HEK293 (cell line): ENCODE measurements around the gene TRMT112.

Experiments used
- BCL6B ChIP-seq: fragments of 450-650 bp; formaldehyde crosslinking; IDR thresholded peaks from 2 replicates; pipeline ENCODE4 v1.5.1; 2017; ENCODE audit warnings: missing biosample characterization, missing genetic modification characterization
- CTCF ChIP-seq: fragments of 450-650 bp; formaldehyde crosslinking; IDR thresholded peaks from 2 replicates; pipeline ENCODE4 v1.5.1; 2016; ENCODE audit warnings: missing biosample characterization, missing genetic modification characterization
- HIC1 ChIP-seq: fragments of 450-650 bp; formaldehyde crosslinking; IDR thresholded peaks from 2 replicates; pipeline ENCODE4 v1.5.1; 2016; ENCODE audit warnings: missing biosample characterization, missing genetic modification characterization
- IKZF3 ChIP-seq: fragments of 450-650 bp; IDR thresholded peaks from 2 replicates; pipeline ENCODE4 v1.5.0; 2018; ENCODE audit warnings: missing biosample characterization, mild to moderate bottlenecking, missing genetic modification characterization, moderate library complexity
- MEIS1 ChIP-seq: sonication (generic); formaldehyde crosslinking; IDR thresholded peaks from 2 replicates; pipeline ENCODE4 v1.8.1; 2022; ENCODE audit warnings: missing genetic modification reagents, mild to moderate bottlenecking, borderline replicate concordance
- MZF1 ChIP-seq: fragments of 450-650 bp; formaldehyde crosslinking; IDR thresholded peaks from 2 replicates; pipeline ENCODE4 v1.5.1; 2017; ENCODE audit warnings: missing biosample characterization, missing genetic modification characterization, borderline replicate concordance
- PATZ1 ChIP-seq: fragments of 450-650 bp; formaldehyde crosslinking; IDR thresholded peaks from 2 replicates; pipeline ENCODE4 v1.5.1; 2016; ENCODE audit warnings: missing biosample characterization, missing genetic modification characterization
- PRDM10 ChIP-seq: fragments of 450-650 bp; formaldehyde crosslinking; IDR thresholded peaks from 2 replicates; pipeline ENCODE4 v1.5.1; 2016; ENCODE audit warnings: missing biosample characterization, missing genetic modification characterization
- RBAK ChIP-seq: fragments of 450-650 bp; formaldehyde crosslinking; IDR thresholded peaks from 2 replicates; pipeline ENCODE4 v1.5.1; 2016; ENCODE audit warnings: missing biosample characterization, missing genetic modification characterization
- SALL2 ChIP-seq: fragments of 450-650 bp; formaldehyde crosslinking; IDR thresholded peaks from 2 replicates; pipeline ENCODE4 v1.5.0; 2017; ENCODE audit warnings: missing biosample characterization, mild to moderate bottlenecking, missing genetic modification characterization, borderline replicate concordance
- SP3 ChIP-seq: fragments of 450-650 bp; formaldehyde crosslinking; IDR thresholded peaks from 2 replicates; pipeline ENCODE4 v1.5.1; 2016; ENCODE audit warnings: missing biosample characterization, missing genetic modification characterization
- ZBTB17 ChIP-seq: fragments of 450-650 bp; formaldehyde crosslinking; IDR thresholded peaks from 2 replicates; pipeline ENCODE4 v1.5.1; 2016; ENCODE audit warnings: missing biosample characterization, missing genetic modification characterization
- ZBTB20 ChIP-seq: fragments of 450-650 bp; formaldehyde crosslinking; IDR thresholded peaks from 2 replicates; pipeline ENCODE4 v1.5.1; 2016; ENCODE audit warnings: missing biosample characterization, missing genetic modification characterization
- ZBTB21 ChIP-seq: fragments of 450-650 bp; formaldehyde crosslinking; IDR thresholded peaks from 2 replicates; pipeline ENCODE4 v1.5.1; 2017; ENCODE audit warnings: missing biosample characterization, missing genetic modification characterization
- ZEB2 ChIP-seq: fragments of 450-650 bp; formaldehyde crosslinking; IDR thresholded peaks from 2 replicates; pipeline ENCODE4 v1.5.1; 2016; ENCODE audit warnings: missing biosample characterization, missing genetic modification characterization
- ZNF211 ChIP-seq: fragments of 450-650 bp; formaldehyde crosslinking; IDR thresholded peaks from 2 replicates; pipeline ENCODE4 v1.5.1; 2016; ENCODE audit warnings: low read depth, missing biosample characterization, missing genetic modification characterization
- ZNF24 ChIP-seq: fragments of 450-650 bp; formaldehyde crosslinking; IDR thresholded peaks from 2 replicates; pipeline ENCODE4 v1.5.1; 2016; ENCODE audit warnings: missing biosample characterization, missing genetic modification characterization
- ZNF341 ChIP-seq: fragments of 450-650 bp; formaldehyde crosslinking; IDR thresholded peaks from 2 replicates; pipeline ENCODE4; 2016; ENCODE audit warnings: low read depth, missing biosample characterization, missing genetic modification characterization
- ZNF48 ChIP-seq: fragments of 450-650 bp; formaldehyde crosslinking; IDR thresholded peaks from 2 replicates; pipeline ENCODE4 v1.5.1; 2016; ENCODE audit warnings: missing biosample characterization, missing genetic modification characterization
- ZNF501 ChIP-seq: fragments of 450-650 bp; formaldehyde crosslinking; IDR thresholded peaks from 2 replicates; pipeline ENCODE4 v1.5.1; 2016; ENCODE audit warnings: missing biosample characterization, missing genetic modification characterization
- ZNF600 ChIP-seq: fragments of 450-650 bp; formaldehyde crosslinking; IDR thresholded peaks from 2 replicates; pipeline ENCODE4 v1.5.1; 2016; ENCODE audit warnings: missing biosample characterization, missing genetic modification characterization
- TF ChIP-seq, protein P1 (sequence below): fragments of 450-650 bp; formaldehyde crosslinking; conservative IDR thresholded peaks from 2 replicates; pipeline ENCODE4 v1.5.1; 2016; ENCODE audit warnings: low read depth, missing biosample characterization, missing genetic modification characterization

Gene TRMT112

DNA sequence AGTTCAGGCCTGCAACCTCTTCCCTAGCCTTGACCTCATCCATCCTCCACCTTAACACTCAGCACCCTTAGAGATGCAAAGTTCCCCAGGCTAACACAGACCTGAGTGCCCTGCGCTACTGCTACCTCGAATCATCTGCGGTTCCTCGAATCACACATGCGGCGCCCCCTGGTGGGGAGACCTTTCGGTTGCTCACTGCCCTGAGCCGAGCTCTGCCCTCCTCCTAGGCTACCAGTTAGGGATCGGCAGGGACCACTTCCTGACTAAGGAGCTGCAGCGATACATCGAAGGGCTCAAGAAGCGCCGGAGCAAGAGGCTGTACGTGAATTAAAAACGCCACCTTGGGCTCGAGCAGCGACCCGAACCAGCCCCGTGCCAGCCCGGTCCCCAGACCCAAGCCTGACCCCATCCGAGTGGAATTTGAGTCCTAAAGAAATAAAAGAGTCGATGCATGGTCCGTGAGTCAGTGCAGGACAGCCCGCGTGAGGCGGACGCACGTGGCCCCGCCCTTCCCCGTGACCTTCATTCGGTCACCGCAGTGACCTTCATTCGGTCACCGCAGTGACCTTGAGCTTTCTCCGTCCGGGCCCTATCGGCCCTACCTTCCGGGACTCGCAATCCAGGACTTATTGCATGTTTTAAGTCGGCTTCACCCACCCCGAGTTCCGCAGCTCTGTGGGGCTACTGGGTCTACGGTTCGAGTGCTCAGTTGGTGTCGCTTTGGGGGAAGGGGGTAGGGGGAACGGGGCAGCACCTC lies 12.9 kb downstream of the TRMT112 start (continued):
- TF ChIP-seq BCL6B (tag by site-specific recombination) (peak; percentile 85), MEIS1 (CRISPR knock-in tag) (no peak), ZNF48 (tag by site-specific recombination) (no peak), SALL2 (tag by site-specific recombination) (no peak), ZNF600 (tag by site-specific recombination) (peak; percentile 72), ZEB2 (tag by site-specific recombination) (peak; percentile 83), RBAK (tag by site-specific recombination) (no peak), ZNF341 (tag by site-specific recombination) (peak; percentile 42), IKZF3 (tag by site-specific recombination) (peak; percentile 57; the same call in 1 of the 2 replicates), ZNF501 (tag by site-specific recombination) (peak; percentile 57; the same call in 1 of the 2 replicates), ZNF24 (tag by site-specific recombination) (peak; percentile 48), SP3 (tag by site-specific recombination) (peak; percentile 45; the same call in 1 of the 2 replicates), ZBTB17 (tag by site-specific recombination) (peak; percentile 93), PRDM10 (tag by site-specific recombination) (peak; percentile 35; the same call in 1 of the 2 replicates), ZNF211 (tag by site-specific recombination) (no peak), MZF1 (tag by site-specific recombination) (0 out of 2 replicates have a peak, but pooled peaks have one; percentile 40), ZBTB20 (peak; percentile 46; the same call in 1 of the 2 replicates), ZBTB21 (tag by site-specific recombination) (no peak), PATZ1 (tag by site-specific recombination) (0 out of 2 replicates have a peak, but pooled peaks have one; percentile 10), HIC1 (tag by site-specific recombination) (peak; percentile 70; the same call in 1 of the 2 replicates), CTCF (tag by site-specific recombination) (peak; percentile 87)
- TF ChIP-seq, protein P1, sequence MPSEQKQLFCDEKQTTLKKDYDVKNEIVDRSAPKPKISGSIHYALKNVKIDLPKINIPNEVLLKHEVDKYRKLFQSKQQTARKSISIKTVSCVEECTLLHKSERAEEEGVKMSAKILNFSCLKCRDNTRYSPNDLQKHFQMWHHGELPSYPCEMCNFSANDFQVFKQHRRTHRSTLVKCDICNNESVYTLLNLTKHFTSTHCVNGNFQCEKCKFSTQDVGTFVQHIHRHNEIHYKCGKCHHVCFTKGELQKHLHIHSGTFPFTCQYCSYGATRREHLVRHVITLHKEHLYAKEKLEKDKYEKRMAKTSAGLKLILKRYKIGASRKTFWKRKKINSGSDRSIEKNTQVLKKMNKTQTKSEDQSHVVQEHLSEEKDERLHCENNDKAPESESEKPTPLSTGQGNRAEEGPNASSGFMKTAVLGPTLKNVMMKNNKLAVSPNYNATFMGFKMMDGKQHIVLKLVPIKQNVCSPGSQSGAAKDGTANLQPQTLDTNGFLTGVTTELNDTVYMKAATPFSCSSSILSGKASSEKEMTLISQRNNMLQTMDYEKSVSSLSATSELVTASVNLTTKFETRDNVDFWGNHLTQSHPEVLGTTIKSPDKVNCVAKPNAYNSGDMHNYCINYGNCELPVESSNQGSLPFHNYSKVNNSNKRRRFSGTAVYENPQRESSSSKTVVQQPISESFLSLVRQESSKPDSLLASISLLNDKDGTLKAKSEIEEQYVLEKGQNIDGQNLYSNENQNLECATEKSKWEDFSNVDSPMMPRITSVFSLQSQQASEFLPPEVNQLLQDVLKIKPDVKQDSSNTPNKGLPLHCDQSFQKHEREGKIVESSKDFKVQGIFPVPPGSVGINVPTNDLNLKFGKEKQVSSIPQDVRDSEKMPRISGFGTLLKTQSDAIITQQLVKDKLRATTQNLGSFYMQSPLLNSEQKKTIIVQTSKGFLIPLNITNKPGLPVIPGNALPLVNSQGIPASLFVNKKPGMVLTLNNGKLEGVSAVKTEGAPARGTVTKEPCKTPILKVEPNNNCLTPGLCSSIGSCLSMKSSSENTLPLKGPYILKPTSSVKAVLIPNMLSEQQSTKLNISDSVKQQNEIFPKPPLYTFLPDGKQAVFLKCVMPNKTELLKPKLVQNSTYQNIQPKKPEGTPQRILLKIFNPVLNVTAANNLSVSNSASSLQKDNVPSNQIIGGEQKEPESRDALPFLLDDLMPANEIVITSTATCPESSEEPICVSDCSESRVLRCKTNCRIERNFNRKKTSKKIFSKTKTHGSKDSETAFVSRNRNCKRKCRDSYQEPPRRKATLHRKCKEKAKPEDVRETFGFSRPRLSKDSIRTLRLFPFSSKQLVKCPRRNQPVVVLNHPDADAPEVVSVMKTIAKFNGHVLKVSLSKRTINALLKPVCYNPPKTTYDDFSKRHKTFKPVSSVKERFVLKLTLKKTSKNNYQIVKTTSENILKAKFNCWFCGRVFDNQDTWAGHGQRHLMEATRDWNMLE (tag by site-specific recombination), result no peak
